SU-DHL-6 (cell line): ENCODE measurements around the gene ETV6.

Experiments
- H2AFZ ChIP-seq: fragments of 200-600 bp; sonication (generic); 2 replicates; pipeline ENCODE4 v1.6.1; 2014; ENCODE audit warnings: low read depth, mild to moderate bottlenecking, moderate library complexity, mixed read lengths, antibody characterized with exemption, low read length; ENCODE audit not compliant: severe bottlenecking
- H3F3A ChIP-seq: fragments of 200-600 bp; shearing (Covaris generic); 2 replicates; pipeline ENCODE4 v1.6.0; 2016; ENCODE audit warnings: antibody characterized with exemption, mild to moderate bottlenecking; ENCODE audit not compliant: insufficient read depth
- H3K27ac ChIP-seq: fragments of 200-600 bp; sonication (generic); 2 replicates; pipeline ENCODE4 v1.5.1; 2016; ENCODE audit warnings: low read depth, mild to moderate bottlenecking, low read length, moderate library complexity, mixed read lengths
- H3K27me3 ChIP-seq: fragments of 200-600 bp; sonication (generic), shearing (Covaris generic); 2 replicates; pipeline ENCODE4 v1.6.0; 2014; ENCODE audit warnings: mild to moderate bottlenecking, low read length
- H3K36me3 ChIP-seq: fragments of 200-600 bp; sonication (generic); 2 replicates; pipeline ENCODE4 v1.6.1; 2014; ENCODE audit warnings: mild to moderate bottlenecking, low read length, mixed read lengths
- H3K4me2 ChIP-seq: fragments of 300-600, 200-600 bp; shearing (Covaris generic), sonication (generic); 2 replicates; pipeline ENCODE4 v1.6.0; 2014; ENCODE audit warnings: low read length, low read depth, mild to moderate bottlenecking; ENCODE audit not compliant: poor library complexity, severe bottlenecking
- H3K4me3 ChIP-seq: fragments of 200-600 bp; sonication (generic); 2 replicates; pipeline ENCODE4 v1.5.1; 2014; ENCODE audit warnings: antibody characterized with exemption, low read length, mild to moderate bottlenecking, mixed read lengths; ENCODE audit not compliant: insufficient read depth, poor library complexity, severe bottlenecking
- H3K79me2 ChIP-seq: fragments of 200-600 bp; sonication (generic); 2 replicates; pipeline ENCODE4 v1.6.1; 2014; ENCODE audit warnings: mild to moderate bottlenecking, low read length, moderate library complexity; ENCODE audit not compliant: insufficient read depth
- H3K9ac ChIP-seq: fragments of 200-600 bp; sonication (generic); 2 replicates; pipeline ENCODE4 v1.7.0; 2014; ENCODE audit warnings: mild to moderate bottlenecking, low read length
- H3K9me2 ChIP-seq: fragments of 200-600 bp; sonication (generic); replicated peaks from 2 replicates; pipeline ENCODE4 v1.6.1; 2014; ENCODE audit warnings: low read length; ENCODE audit not compliant: insufficient read depth
- H3K9me3 ChIP-seq: fragments of 200-600 bp; sonication (generic); 2 replicates; pipeline ENCODE4 v1.6.1; 2014; ENCODE audit warnings: low read length, mixed read lengths; ENCODE audit not compliant: insufficient read depth
- H4K20me1 ChIP-seq: fragments of 200-600 bp; sonication (generic); 2 replicates; pipeline ENCODE4 v1.6.1; 2014; ENCODE audit warnings: low read depth, mild to moderate bottlenecking, antibody characterized with exemption, low read length, moderate library complexity, mixed read lengths
- CTCF ChIP-seq: fragments of 200-600 bp; sonication (generic); IDR thresholded peaks from one replicate; pipeline ENCODE4 v1.5.1; 2017; ENCODE audit warnings: antibody characterized with exemption, mild to moderate bottlenecking, low read length, moderate library complexity; ENCODE audit not compliant: insufficient read depth, poor library complexity, severe bottlenecking
- EZH2phosphoT487 ChIP-seq: fragments of 200-600 bp; sonication (generic), shearing (Covaris generic); conservative IDR thresholded peaks from 2 replicates; pipeline ENCODE4 v1.6.1; 2018; ENCODE audit warnings: mild to moderate bottlenecking, antibody characterized with exemption, low read length, moderate library complexity, mixed read lengths

The ETV6 gene

GRCh38 chr12:11886339-11886738, 236.9 kb downstream of the ETV6 start:
- Histone ChIP-seq H3K9ac (no peak overlapping the region), H4K20me1 (no peaks in the 10 kb centered on the region), H2AFZ (no peak overlapping the region), H3K9me3 (no peaks in the 10 kb centered on the region), H3K36me3 (no peaks in the 10 kb centered on the region), H3K9me2 (no peaks in the 10 kb centered on the region), H3K4me2 (no peak overlapping the region), H3K4me3 (no peak overlapping the region), H3K27ac (no peak overlapping the region), H3K79me2 (no peaks in the 10 kb centered on the region), H3F3A (no peaks in the 10 kb centered on the region), H3K27me3 (no peaks in the 10 kb centered on the region)
- TF ChIP-seq EZH2phosphoT487 (no peak), CTCF (no peak)

GRCh38 chr12:11888029-11888428, 238.6 kb downstream of the ETV6 start:
- H4K20me1 ChIP-seq: no peaks in the 10 kb centered on the region
- no peaks in the 10 kb centered on the region for H3K9me2 ChIP-seq
- H3K27me3 ChIP-seq: no peaks in the 10 kb centered on the region
- H3K9ac ChIP-seq: no peak overlapping the region
- no peaks in the 10 kb centered on the region for H3F3A ChIP-seq
- H3K4me2 ChIP-seq: no peak overlapping the region
- H3K79me2 ChIP-seq: no peaks in the 10 kb centered on the region
- no peak overlapping the region for H2AFZ ChIP-seq
- H3K36me3 ChIP-seq: no peaks in the 10 kb centered on the region
- H3K27ac ChIP-seq: no peak overlapping the region
- TF ChIP-seq CTCF: no peak
- no peak overlapping the region for H3K4me3 ChIP-seq
- H3K9me3 ChIP-seq: no peaks in the 10 kb centered on the region

DNA sequence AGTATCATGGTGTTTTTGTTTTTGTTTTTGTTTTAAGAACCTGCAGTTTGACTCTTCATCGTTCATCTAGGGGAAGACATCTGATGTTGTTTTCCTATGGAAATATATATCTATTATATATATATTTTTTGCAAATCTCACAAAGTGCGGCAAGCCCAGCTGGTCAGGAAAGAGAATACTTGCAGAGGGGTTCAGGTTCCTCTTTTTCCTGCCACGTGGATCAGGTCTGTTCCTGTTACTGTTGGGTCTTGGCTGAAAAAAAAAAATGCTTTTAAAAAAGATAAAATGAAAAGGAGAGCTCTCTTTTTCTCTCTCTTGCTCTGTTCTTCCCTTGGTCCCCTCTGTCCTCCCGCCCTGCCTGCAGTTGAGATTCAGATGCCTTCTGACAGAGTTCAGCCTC, 241.9 kb downstream of the ETV6 start:
- Histone ChIP-seq H3F3A (no peaks in the 10 kb centered on the region), H3K4me2 (no peak overlapping the region), H3K36me3 (no peaks in the 10 kb centered on the region), H3K27me3 (no peaks in the 10 kb centered on the region), H3K9ac (no peak overlapping the region), H3K27ac (no peak overlapping the region), H3K9me2 (no peaks in the 10 kb centered on the region), H3K9me3 (no peaks in the 10 kb centered on the region), H4K20me1 (no peaks in the 10 kb centered on the region), H3K4me3 (no peak overlapping the region), H2AFZ (no peak overlapping the region), H3K79me2 (no peaks in the 10 kb centered on the region)
- TF ChIP-seq CTCF: no peak

DNA sequence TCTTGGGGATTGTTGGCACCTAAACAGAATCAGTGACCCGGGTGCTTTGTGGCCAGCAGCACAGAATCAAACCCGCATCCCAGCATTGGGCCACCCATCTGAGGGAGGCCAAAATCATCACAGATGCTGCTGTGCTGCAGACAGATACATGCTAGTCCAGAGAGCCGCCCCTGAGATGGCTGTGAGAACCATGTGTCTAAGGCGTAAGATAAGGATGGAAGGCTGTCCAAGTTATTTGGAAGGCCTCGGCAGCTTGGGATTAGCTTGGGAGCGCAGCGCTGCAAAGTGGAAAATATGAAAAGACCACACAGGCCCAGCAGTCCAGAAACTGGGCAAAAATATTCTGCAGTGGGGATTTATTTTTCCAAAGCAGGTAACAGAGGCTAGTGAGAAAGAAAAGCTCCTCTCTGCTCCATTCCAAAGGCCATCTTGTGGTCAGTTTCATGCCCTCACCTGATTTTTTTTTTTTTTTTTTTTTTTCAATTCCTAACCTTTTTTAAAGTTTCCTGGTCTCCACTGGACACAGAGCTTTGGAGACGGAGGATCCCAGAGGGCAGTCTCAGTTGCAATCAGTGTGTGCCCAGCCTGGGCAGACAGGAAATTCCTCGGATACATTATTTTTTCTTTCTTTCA, 242.4 kb downstream of the ETV6 start:
- H3K27ac ChIP-seq: no peak overlapping the region
- no peaks in the 10 kb centered on the region for H3F3A ChIP-seq
- no peak overlapping the region for H3K4me2 ChIP-seq
- no peak overlapping the region for H3K4me3 ChIP-seq
- H4K20me1 ChIP-seq: no peaks in the 10 kb centered on the region
- no peak overlapping the region for H3K9ac ChIP-seq
- no peaks in the 10 kb centered on the region for H3K79me2 ChIP-seq
- H3K27me3 ChIP-seq: no peaks in the 10 kb centered on the region
- TF ChIP-seq CTCF: no peak
- TF ChIP-seq EZH2phosphoT487: no peak
- no peak overlapping the region for H2AFZ ChIP-seq
- no peaks in the 10 kb centered on the region for H3K9me2 ChIP-seq
- H3K9me3 ChIP-seq: no peaks in the 10 kb centered on the region
- H3K36me3 ChIP-seq: no peaks in the 10 kb centered on the region
